Measurements from ENCODE around the gene FSD1.
"Not testable (repeated sequence)": the region's sequence is repeated elsewhere in the genome, so short reads cannot be mapped to it uniquely, and the experiment has no call there.

FSD1 gene

DNA sequence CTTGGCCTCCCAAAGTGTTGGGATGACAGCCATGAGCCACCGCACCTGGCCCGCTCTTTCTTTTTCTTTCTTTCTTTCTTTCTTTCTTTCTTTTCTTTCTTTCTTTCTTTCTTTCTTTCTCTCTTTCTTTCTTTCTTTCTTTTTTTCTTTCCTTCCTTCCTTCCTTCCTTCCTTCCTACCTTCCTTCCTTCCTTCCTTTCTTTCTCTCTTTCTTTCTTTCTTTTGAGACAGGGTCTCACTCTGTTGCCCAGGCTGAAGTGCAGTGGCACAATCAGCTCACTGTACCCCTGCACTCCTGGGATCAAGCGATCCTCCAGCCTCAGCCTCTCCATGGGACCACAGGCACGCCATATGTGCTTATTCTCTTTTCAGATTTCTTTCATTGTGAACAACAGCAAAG is 18.3 kb upstream of the FSD1 start:
- not testable (repeated sequence) for DNase-seq

DNA sequence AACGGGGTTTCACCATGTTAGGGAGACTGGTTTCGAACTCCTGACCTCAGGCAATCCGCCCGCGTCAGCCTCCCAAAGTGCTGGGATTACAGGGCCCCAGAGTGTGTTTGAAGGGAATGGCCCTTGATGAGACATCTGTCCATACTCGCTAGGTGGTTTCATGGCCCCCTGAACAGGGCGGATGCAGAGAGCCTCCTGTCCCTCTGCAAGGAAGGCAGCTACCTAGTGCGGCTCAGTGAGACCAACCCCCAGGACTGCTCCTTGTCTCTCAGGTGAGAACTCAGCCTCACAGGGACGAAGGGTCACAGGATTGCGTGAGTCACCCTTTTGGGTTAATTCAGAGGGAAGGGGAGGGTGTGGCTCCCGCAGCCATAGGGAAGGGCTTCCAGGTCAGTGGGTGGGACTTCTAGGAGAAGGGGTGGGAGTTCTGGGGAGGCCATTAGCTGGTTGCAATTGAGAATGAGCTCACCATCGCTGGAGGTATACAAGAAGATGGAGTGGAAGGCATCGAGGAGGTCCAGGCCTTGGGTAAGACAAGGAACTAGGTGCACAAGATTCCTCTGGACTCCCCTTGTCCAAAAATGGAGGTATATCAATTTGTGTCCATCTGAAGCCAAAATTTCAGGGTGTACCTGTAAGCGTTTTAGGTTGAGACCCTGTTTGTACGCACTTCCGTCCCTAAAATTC is 16.2 kb upstream of the FSD1 start:
- no peak for DNase-seq

DNA sequence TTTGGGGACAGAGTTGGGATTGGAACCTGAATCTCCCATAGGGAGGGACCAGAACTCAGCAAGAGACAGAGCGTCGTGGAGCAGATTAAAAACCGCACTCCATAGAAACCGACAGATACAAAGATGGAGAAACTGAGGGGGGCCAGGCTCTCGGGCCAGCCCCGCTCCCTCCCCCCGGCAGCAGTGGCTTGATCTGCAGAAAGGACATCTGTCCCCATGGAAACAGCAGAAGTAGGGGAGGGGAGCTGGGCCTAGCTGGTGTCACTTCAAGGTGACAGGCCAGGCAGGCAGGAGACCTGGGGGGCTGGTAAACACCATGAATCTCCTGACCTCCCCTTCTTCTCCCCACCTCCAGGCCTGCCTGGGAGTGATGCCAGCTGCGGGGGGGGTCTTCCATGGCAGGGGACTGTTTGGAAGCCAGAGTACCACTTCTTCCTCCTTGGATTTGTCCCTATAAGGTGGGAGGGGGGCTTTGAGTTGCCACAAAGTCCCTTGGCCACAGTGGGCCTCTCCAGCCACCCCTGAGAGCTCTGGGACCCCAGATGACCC is 13.1 kb upstream of the FSD1 start:
- DNase-seq, result no peak

DNA sequence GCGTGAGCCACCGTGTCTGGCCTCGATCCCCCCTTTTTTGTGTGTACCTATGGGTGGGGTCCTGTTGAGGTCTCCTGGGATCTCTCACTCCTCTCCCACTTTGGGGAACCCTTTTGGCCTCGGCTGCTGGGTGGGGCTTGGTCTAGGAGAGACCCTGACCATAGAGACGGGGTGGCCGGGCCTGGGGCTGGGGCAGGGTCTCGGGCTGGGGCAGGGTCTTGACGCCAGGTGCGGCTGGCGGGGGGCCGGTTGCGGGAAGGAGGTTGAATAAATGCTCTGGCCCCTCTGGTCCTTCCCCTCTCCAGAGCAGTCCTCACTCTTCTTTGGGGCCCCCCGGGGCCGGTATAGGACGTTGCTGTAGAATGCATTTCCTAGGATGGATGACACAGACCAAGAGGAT is 11.9 kb upstream of the FSD1 start:
- DNase-seq, result no peak

DNA sequence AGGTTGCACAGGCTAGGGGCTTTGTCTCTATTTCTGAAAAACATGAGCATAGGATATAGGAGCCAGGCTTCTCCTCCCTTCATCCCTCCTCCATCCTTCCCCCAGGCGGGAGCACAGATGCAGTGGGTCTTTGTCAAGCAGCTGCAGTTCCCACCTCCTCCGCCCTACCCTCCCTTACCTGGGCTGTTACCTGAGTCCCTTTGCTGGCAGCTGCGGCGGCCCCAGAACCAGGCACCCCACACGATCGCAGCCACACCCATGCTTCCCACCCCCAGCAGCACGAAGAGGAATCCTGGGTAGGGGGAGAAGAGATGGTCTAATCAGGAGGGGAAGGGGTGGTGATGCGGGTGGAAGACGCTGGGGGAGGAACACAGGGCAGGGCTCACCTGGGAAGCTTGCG is 10.0 kb upstream of the FSD1 start:
- DNase-seq, result no peak

DNA sequence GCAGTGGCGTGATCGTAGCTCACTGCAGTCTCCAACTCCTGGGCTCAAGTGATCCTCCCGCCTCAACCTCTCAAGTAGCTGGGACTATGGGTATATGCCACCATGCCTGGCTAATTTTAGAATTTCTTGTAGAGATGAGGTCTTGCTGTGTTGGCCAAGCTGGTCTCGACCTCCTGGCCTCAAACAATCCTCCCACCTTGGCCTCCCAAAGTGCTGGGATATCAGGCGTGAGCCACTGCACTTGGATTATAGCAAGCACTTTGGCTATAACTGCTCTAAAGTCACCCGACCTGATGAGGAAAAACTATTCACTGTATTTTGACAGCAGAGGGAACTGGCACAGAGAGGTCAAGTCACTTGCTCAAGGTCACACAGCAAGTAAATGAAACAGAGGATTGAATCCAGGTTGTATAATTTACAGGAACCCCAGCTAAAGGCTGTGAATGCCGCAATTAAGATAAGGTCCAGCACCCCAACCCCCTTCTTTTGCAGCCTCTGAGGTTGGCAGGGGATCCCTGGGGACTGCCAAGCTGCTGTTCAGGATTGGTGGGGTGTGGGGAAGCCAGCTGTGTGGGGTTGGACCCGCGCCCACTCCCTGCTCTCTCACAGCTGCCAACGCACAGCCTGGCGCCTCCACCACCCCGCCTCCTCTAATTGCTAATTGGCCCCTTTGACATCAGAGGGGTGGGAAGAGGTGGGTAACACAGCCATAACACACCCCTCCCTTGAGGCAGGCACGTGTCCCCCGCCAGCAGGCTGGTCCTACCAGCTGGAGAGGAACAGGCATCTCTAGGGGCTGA is 8.2 kb upstream of the FSD1 start:
- DNase-seq, result peak; percentile 69 to 92

DNA sequence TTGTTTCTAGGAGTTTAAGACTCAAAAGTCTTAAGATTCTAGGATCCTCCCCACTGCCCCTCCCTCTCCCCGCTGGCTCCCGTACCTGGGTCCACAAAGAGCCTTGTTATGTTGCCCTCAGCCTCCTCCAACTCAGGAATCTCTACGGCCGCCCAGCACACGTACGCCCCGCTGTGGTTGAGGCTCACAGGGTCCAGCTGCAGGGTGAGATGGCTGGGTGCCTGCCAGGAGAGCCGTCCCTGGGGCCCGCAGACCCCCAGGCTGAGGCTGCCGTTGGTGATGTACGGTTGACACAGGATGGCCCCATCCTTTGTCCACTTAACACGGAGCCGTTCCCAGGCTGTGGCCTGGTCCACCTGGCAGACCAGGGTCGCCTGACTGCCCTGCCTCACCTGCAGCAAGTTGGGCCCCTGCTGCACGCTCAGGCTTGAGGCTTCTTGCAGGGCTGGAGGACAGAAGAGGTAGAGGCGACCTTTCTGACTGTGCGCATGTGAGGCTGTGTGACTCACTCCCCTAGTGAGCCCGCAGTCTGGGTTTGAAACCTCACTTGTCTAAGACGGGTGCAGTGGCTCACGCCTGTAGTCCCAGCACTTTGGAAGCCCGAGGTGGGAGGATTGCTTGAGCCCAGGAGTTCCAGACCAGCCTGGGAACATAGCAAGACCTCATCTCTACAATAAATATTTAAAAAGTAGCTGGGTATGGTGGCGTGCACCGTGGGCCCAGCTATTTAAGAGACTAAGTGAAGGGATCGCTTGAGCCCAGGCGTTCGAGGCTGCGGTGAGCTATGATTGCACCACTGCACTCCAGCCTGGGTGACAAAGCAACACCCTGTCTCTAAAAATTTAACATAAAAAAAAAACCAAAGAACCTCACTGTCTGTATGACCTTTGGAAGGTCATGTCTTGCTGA is 6.2 kb upstream of the FSD1 start:
- no peak for DNase-seq

DNA sequence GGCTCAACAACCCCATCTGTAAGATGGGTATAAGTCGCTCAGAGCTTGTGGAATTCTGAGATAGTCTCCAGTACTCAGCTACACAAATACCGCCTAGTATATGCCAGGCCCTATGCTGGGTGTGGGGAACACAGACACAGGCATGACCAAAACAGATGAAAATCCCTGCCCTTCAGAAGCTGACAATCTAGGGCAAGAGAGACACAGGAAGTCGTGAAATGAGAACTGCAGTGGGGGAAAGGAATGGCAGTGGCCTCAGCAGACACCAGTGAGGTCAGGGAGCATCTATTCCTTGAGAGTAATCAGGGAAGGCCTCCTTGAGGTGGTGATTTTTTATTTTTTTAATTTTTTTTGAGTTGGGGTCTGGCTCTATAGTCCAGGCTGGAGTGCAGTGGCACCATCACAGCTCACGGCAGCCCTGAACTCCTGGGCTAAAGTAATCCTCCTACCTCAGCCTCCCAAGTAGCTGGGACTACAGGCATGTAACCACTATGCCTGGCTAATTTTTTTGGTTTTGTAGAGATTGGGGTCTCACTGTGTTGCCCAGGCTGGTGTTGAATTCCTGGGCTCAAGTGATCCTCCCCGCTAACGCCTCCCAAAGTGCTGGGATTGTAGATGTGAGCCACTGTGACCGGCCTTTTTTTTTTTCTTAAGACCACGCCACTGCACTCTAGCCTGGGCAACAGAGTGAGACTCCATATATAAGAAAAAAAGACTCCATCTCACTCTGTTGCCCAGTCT is 5.4 kb upstream of the FSD1 start:
- no peak for DNase-seq

DNA sequence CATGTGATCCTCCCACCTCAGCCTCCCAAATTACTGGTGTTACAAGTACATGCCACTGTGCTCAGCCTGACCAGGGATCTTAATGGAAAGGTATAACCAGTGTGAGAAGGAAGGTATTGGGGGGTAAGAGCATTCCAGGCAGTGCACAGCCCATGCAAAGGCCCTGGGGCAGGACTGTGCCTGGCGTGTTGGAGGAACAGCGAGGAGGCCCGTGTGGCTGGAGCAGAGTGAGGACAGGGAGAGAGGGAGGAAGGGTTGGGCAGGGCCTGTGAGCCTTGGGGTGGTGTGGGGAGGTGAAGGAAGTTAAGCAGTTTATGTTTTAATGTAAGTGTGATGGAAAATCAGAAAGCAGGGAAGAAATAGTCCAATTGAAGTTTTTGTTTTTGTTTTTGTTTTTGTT is 3.8 kb upstream of the FSD1 start:
- no peak for DNase-seq

DNA sequence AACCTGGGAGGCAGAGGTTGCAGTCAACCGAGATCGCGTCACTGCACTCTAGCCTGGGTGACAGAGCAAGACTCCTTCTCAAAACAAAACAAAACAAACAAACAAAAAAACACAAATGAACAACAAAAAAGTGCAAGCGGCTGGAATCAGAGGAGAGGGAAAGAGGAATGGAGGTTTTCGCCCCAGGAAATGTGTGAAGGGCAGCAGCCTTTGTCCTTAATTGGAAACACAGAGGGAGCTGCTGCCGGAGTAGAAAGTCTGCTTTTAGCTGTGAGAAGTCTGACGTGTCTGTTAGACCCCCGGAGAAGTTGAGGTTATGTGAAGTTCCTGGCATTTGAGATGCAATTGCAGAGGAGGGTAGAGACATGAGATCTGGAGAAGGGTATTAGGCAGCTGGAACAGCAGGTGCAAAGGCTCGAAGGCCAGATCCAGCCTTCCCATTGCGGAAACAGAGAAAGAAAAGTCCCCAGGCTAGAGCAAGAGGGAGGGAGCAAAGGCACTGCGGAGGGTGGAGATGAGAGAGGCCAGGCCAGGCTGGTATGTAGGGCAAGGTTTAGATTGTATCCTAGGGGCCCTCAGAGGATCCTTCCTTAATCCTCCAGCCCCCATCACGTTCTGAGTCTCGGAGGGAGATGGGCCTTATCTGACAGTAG is 2.7 kb upstream of the FSD1 start:
- no peak for DNase-seq

DNA sequence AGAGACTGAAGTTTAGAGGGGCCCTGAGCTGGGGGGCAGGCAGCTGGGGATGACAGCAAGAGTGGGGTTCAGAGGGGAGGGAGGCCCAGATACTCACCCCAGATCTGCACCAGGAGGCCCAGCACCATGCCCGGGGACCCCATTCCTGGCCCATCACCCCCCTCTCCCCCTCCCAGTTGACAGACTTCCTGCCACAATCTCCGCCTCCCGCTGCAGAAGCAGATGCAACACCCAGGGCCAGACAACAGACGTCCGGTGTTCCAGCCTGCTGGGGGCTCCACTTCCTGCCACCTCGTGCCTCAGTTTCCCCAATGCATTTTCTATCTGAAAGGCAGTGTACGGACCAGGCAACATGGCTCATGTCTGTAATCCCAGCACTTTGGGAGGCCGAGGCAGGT is 2.2 kb upstream of the FSD1 start, which contains the start of gene TMIGD2:
TSS of gene TMIGD2 (minus strand) at position 147 of the 398 bp plus-strand sequence. CDS start at position 143, 4 bp downstream.
- DNase-seq, result no peak

DNA sequence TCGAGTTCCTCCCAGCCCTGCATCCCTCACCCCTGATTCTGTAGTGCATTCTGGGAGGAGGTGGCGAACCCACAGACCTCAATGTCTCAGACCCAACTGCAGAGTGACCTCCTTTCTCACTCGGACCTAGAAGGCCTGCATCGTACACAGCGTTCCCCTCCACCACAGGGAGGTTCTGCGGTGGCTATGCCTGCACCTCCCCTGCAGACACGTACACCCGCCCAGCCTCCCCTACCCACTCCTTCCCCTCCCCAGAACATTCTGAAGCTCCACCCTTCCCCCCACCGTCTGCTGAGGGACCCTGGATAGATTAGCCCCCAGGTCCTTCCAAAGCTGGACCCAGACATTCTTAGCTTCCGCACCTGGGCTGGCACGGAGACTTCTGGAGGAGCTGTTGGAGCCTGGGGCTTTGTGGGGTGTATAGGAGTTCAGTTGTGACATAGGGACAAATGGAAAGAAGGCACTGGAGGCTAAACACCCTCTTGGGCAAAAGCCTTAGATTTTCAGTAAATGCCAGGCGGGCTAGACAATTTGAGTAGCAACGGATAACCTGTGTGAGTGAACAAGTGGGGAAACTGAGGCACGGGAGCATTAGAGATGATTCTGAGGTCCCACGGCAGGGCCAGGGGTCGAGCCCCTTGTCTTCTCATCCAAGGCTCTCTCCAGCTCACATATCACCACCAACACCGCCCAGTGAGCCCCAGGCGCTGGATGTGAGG is 420 bp upstream of the FSD1 start:
- DNase-seq, result no peak

DNA sequence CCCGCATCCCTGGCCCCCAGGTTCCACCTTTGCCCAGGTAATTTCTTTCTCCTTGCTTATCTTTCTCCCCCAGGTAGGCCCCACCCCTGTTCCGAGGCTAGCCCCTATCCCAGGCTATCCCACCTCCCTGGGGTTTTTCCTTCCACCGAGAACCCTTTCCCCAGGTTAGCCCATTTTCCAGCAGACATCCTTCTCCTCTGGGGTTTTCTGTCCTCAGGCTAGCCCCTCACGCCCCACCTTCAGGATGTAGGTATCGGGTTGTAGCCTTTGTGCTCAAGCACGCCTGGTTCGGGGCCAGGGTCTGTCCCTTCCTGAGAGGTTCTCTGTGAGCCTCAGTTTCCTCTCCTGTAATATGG is 837 bp downstream of the FSD1 start:
- DNase-seq, result no peak

DNA sequence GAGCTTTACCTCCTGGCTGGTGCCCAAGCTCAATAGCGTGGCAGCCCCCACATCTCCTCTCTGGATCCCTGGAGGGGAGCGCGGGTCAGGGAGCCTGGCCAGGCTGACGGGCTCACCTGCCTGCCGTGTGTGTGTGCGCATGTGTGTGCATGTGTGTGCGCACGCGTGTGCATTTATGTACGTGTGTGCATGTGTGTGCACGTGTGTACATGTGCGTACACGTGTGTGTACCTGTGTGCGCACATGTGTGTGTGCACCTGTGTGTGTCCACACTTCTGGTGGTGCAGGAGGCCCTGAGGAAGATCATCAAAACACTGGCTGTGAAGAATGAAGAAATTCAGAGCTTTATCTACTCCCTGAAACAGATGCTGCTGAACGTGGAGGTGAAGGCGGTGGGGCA is 1.3 kb downstream of the FSD1 start:
- no peak for DNase-seq

DNA sequence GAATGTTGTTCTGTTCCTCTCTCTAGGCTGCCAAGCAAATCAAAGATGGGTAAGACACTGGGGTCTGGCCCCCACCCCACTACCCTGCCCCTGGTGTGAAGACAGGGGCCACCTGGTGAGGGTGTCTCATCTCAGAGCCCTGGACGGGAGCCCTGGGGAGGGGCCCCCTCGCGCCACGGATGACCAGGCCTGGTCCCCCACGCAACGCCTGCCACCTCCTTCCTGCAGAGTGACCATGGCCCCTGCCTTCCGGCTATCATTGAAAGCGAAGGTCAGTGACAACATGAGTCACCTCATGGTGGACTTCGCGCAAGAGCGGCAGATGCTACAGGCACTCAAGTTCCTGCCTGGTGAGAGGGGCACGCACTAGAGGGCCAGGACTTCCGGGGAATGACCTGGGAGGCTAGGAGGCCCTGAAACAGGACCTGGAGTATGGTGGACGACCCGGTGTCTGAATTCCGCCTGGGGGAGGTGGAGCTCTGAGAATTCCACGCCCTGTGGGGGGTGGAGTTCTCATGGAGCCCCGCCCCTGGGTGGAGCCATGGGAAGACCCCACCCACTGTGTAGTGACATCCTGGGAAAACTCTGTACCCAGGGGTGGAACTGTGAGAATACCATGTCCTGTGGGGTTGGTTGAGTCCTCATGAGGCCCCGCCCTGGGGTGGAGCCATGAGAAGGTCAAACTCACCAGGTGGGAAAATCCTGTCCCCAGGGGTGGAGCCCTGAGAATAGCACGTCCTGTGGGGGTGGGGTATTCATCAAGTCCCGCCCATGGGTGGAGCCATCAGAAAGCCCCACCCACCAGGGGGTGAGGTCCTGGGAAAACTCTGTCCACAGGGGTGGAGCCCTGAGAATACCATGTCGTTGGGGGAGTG is 6.1 kb downstream of the FSD1 start:
- peak in 1 of 2 experiments; percentile 16 for DNase-seq

DNA sequence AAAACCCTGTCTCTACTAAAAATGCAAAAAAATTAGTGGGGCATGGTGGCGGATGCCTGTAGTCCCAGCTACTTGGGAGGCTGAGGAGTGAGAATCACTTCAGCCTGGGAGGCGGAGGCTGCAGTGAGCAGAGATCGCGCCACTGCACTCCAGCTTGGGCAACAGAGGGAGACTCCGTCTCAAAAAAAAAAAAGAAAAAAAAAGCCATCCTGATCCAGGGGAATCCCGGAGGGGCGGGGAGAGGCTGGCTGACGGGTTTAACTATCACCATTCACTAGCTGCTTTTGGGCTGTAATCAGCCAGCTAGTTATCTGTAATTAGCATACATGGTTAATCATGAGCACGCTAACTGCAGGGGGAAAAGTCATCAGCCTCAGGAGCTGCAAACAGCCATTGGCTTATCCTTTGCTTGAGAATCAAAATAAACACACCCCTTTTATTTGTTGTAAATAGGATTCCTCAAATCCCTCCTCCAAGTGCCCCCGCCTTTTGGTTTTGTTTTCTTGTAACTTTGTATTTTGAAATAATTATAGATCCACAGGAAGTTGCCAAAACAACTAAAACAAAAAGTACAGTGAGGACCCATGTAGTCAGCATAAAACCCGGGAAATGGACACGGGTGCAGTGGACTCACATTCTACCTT is 9.6 kb downstream of the FSD1 start:
- DNase-seq, result no peak

DNA sequence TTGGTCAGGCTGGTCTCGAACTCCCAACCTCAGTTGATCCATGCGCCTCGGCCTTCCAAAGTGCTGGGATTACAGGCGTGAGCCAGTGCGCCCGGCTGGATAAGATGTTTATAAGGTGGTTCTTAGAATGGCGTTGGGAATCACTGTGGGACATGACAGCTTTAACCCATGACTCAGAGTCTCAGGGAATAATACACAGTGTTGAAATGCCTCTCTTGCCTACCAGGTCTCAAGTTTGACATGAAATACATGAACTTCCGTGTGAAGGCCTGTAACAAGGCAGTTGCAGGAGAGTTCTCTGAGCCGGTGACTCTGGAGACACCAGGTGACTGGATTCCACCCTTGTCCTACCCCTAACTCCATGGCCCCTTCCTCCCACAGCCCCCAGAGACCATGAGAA is 12.6 kb downstream of the FSD1 start:
- DNase-seq, result no peak

DNA sequence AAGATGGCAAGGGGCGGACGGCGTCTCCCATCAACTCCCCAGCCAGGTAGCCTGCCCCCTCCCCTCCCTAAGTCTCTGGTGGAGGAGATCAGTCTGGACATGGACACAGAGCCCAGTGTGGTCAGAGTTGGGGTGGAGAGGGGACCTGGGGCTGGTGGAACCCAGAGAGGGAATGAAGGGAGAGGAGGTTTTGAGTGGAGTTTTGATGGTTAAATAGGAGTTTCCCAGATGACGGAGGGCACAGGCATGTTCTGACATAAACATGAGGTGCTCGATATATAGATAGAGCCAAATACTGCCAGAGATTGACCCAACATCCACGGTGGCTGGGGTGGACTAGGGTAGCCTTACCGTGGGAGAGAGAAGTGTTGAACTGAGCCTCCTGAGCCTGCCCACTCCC is 14.1 kb downstream of the FSD1 start:
- DNase-seq, result no peak

DNA sequence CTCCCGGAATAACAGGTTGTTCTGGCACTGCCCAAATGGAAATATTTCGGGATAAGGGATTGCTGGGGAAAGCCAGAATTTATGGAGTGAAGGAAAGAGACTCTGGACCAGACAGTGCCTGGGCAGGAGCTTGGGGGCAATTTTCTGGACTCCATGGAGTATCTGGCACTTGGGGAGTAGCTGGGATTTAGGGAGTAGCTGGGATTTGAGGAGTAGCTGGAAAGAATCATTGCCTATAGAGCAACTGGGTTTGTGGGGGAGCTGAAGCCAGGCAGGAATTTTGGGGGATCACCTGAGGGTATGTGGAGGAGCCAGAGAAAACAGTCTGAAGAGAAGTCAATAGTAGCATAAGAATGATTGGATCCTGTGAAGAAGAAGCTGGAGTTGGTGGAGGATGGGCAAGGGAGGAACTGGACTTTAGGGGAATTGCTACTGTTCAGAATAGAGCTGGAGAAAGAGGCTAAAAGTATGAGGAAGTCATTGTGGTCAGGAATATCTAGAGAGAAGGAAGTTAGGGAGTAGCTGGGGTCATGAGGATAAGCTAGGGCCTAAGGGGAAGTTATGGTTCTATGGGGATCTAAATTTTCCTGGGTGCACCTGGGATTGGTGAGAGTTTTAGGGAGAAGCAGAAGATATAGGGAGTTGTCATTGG is 14.8 kb downstream of the FSD1 start:
- no peak for DNase-seq

All from NCI-H446 (cell line).